ENCODE data around the gene PRB3. TPM values are rescaled to one million over a fixed set of nuclear protein-coding genes. Genes with fewer than 3 reads are reported as not detected.

The PRB3 gene
- total RNA-seq, 4 donors from 2014 or later: not detected

- ATAC-seq: no peak
- Histone ChIP-seq H3K4me1 (no peaks in the 10 kb centered on the region), H3K4me3 (no peak overlapping the region), H3K27ac (no peak overlapping the region), H3K9me3 (peaks cover 0 to 6% (median 0%) of the 10 kb centered on the region in 3 donors), H3K27me3 (no peaks in the 10 kb centered on the region), H3K36me3 (no peaks in the 10 kb centered on the region)
- TF ChIP-seq, protein P1, sequence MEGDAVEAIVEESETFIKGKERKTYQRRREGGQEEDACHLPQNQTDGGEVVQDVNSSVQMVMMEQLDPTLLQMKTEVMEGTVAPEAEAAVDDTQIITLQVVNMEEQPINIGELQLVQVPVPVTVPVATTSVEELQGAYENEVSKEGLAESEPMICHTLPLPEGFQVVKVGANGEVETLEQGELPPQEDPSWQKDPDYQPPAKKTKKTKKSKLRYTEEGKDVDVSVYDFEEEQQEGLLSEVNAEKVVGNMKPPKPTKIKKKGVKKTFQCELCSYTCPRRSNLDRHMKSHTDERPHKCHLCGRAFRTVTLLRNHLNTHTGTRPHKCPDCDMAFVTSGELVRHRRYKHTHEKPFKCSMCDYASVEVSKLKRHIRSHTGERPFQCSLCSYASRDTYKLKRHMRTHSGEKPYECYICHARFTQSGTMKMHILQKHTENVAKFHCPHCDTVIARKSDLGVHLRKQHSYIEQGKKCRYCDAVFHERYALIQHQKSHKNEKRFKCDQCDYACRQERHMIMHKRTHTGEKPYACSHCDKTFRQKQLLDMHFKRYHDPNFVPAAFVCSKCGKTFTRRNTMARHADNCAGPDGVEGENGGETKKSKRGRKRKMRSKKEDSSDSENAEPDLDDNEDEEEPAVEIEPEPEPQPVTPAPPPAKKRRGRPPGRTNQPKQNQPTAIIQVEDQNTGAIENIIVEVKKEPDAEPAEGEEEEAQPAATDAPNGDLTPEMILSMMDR (IDR thresholded peaks at IDR 0.05): no peak
- TF ChIP-seq POLR2AphosphoS5 (IDR thresholded peaks at IDR 0.05) (no peak), POLR2A (IDR thresholded peaks at IDR 0.05) (no peak), EP300 (IDR thresholded peaks at IDR 0.05) (no peak)
- WGBS, 2 donors (ENCODE audit: low coverage in 1 of 2): 80 to 86% methylated on average over 1 of the region's 1 CpG
These were observed 23.0 kb downstream of the PRB3 start for GRCh38 chr12:11246489-11246888.

DNA sequence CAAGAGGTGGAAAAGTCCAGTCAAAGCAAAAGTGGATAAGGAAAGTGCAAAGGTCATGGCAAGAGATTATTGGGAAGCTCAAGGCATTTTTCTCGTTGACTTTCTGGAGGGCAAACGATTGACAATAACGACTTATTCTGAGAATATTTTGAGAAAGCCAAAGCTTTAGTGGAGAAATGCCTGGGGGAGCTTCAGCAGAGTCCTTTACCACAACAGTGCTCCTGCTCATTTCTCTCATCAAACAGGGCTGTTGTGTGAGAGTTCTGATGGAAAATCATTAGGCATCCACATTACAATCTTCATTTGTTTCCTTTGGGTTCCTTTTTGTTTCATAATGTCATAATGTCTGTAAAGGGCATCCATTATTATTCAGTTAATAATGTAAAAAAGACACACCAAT, 26.9 kb downstream of the PRB3 start:
- WGBS, 2 donors (ENCODE audit: low coverage in 1 of 2): 65 to 71% methylated on average over 2 to 3 of the region's 3 CpGs
- TF ChIP-seq, protein P1 (IDR thresholded peaks at IDR 0.05): no peak
- TF ChIP-seq EP300 (IDR thresholded peaks at IDR 0.05): no peak
- no peak for TF ChIP-seq POLR2A (IDR thresholded peaks at IDR 0.05)
- no peak for TF ChIP-seq POLR2AphosphoS5 (IDR thresholded peaks at IDR 0.05)
- no peak overlapping the region for H3K27ac ChIP-seq

GRCh38 chr12:11240348-11240930, 29.1 kb downstream of the PRB3 start:
- no peak overlapping the region for H3K4me3 ChIP-seq
- no peaks in the 10 kb centered on the region for H3K27me3 ChIP-seq
- no peak for TF ChIP-seq POLR2AphosphoS5 (IDR thresholded peaks at IDR 0.05)
- TF ChIP-seq EP300 (IDR thresholded peaks at IDR 0.05): no peak
- TF ChIP-seq, protein P1 (IDR thresholded peaks at IDR 0.05): no peak
- no peak for TF ChIP-seq POLR2A (IDR thresholded peaks at IDR 0.05)
- H3K27ac ChIP-seq: no peak overlapping the region
- 41 to 59% methylated on average over 3 of the region's 3 CpGs for WGBS, 2 donors (ENCODE audit: low coverage in 1 of 2)
- H3K9me3 ChIP-seq: peaks cover 0 to 4% (median 0%) of the 10 kb centered on the region in 3 donors
- no peak for ATAC-seq
- no peaks in the 10 kb centered on the region for H3K4me1 ChIP-seq
- no peaks in the 10 kb centered on the region for H3K36me3 ChIP-seq

More for the DNA sequence above, 26.9 kb downstream of the PRB3 start:
- peaks cover 0 to 6% (median 0%) of the 10 kb centered on the region in 3 donors for H3K9me3 ChIP-seq
- no peaks in the 10 kb centered on the region for H3K36me3 ChIP-seq
- H3K4me3 ChIP-seq: no peak overlapping the region
- H3K4me1 ChIP-seq: no peaks in the 10 kb centered on the region
- no peaks in the 10 kb centered on the region for H3K27me3 ChIP-seq
- no peak for ATAC-seq

GRCh38 chr12:11238275-11238674, 31.2 kb downstream of the PRB3 start:
- TF ChIP-seq POLR2A (IDR thresholded peaks at IDR 0.05) (no peak), POLR2AphosphoS5 (IDR thresholded peaks at IDR 0.05) (no peak), EP300 (IDR thresholded peaks at IDR 0.05) (no peak)
- TF ChIP-seq, protein P1 (IDR thresholded peaks at IDR 0.05): no peak
- ATAC-seq: no peak
- Histone ChIP-seq H3K4me1 (no peaks in the 10 kb centered on the region), H3K4me3 (no peak overlapping the region), H3K27me3 (no peaks in the 10 kb centered on the region), H3K9me3 (peaks cover 0 to 6% (median 0%) of the 10 kb centered on the region in 3 donors), H3K27ac (no peak overlapping the region), H3K36me3 (no peaks in the 10 kb centered on the region)
- WGBS, 2 donors (ENCODE audit: low coverage in 1 of 2): 77 to 89% methylated on average over 3 of the region's 4 CpGs

GRCh38 chr12:11233532-11233931, 36.0 kb downstream of the PRB3 start:
- no peak for TF ChIP-seq POLR2AphosphoS5 (IDR thresholded peaks at IDR 0.05)
- TF ChIP-seq POLR2A (IDR thresholded peaks at IDR 0.05): no peak
- TF ChIP-seq, protein P1 (IDR thresholded peaks at IDR 0.05): no peak
- no peak for TF ChIP-seq EP300 (IDR thresholded peaks at IDR 0.05)
- H3K27me3 ChIP-seq: no peaks in the 10 kb centered on the region
- no peak for ATAC-seq
- H3K9me3 ChIP-seq: peaks cover 0 to 6% (median 0%) of the 10 kb centered on the region in 3 donors
- H3K4me3 ChIP-seq: no peak overlapping the region
- 49 to 51% methylated on average over 5 of the region's 5 CpGs for WGBS, 2 donors (ENCODE audit: low coverage in 1 of 2)
- H3K4me1 ChIP-seq: no peaks in the 10 kb centered on the region
- no peak overlapping the region for H3K27ac ChIP-seq
- no peaks in the 10 kb centered on the region for H3K36me3 ChIP-seq
